HepG2 (cell line): ENCODE data around the gene RNASE13. TPM values are rescaled to one million over a fixed set of nuclear protein-coding genes. Genes with fewer than 3 reads are reported as not detected.

ENCODE experiments used
- ATAC-seq: fragments of 200-7000 bp; cut with Tn5 transposase; 3 replicates; pipeline ENCODE4 v1.9.1; 2020; ENCODE audit warnings: mild to moderate bottlenecking, moderate library complexity
- BruUV-seq: library from RNA; stranded (reverse); fragments of 400-500 nt; replicated peaks from 2 replicates; lab custom pipeline; 2021; lab: Mats Ljungman, UMichigan
- CTCF ChIA-PET: fragments of 300-600 bp; formaldehyde crosslinking; extraction: SDS; loops from one replicate; lab custom pipeline; 2021; ENCODE audit warnings: low total read pairs, inconsistent platforms, low intra/inter-chr PET ratio; lab: Yijun Ruan, JAX
- POLR2A ChIA-PET: fragments of 350-600 bp; sonication (Branson Sonifier 250); formaldehyde crosslinking; loops from one replicate; lab custom pipeline; 2020; ENCODE audit warnings: antibody characterized with exemption, inconsistent platforms; lab: Yijun Ruan, JAX
- DNase-seq: peaks from one replicate; pipeline ENCODE4 v3.0.0-alpha.2; 2015; ENCODE audit warnings: low spot score
- FAIRE-seq: peaks from 3 replicates; lab custom pipeline; 2011; peaks lifted over from hg19 to GRCh38; lab: Jason Lieb, UNC
- H2AFZ ChIP-seq: one replicate; pipeline ENCODE4 v1.6.1; 2011; ENCODE audit warnings: low read length, inconsistent platforms
- H3K27ac ChIP-seq: fragments of 300-600 bp; 3 replicates; pipeline ENCODE4 v1.8.0; 2011; ENCODE audit warnings: mixed run types, mild to moderate bottlenecking, mixed read lengths, low read length, inconsistent platforms; ENCODE audit not compliant: insufficient read depth; ENCODE audit errors: extremely low read length
- H3K27me3 ChIP-seq, 2 experiments: fragments of 200-600 bp in 1 of 2; 2 replicates in 1 of 2; 3 replicates in 1 of 2; pipeline versions ENCODE4 v1.6.0 to v1.8.0; 2011; ENCODE audit warnings: low read length in 2 of 2, mild to moderate bottlenecking in 2 of 2, moderate library complexity in 2 of 2, inconsistent platforms in 1 of 2; ENCODE audit not compliant: insufficient read depth in 2 of 2, control insufficient read depth in 1 of 2
- H3K36me3 ChIP-seq, 2 experiments: fragments of 200-600 bp in 1 of 2; replicated peaks in 1 of 2; 2 replicates in 1 of 2; 3 replicates in 1 of 2; pipeline versions ENCODE4 v1.5.1 to v1.8.0; 2011; ENCODE audit warnings: low read length in 2 of 2, inconsistent platforms in 1 of 2; ENCODE audit not compliant: insufficient read depth in 2 of 2, control insufficient read depth in 1 of 2
- H3K4me1 ChIP-seq: 2 replicates; pipeline ENCODE4 v1.5.1; 2012; ENCODE audit warnings: low read length, inconsistent platforms; ENCODE audit not compliant: insufficient read depth
- H3K4me2 ChIP-seq: 2 replicates; pipeline ENCODE4 v1.6.0; 2011; ENCODE audit warnings: low read depth, low read length, inconsistent platforms
- H3K4me3 ChIP-seq, 3 experiments: fragments of 200-600 bp in 1 of 3; sonication (generic), shearing (Covaris generic) in 1 of 3; replicated peaks in 1 of 3; 2 replicates each; pipeline ENCODE4 v1.5.1; 2011 to 2016; ENCODE audit warnings: low read length in 3 of 3, inconsistent platforms in 2 of 3, low read depth in 2 of 3, mild to moderate bottlenecking in 2 of 3, control low read depth in 1 of 3, mixed read lengths in 1 of 3; ENCODE audit not compliant: insufficient read depth in 1 of 3
- H3K79me2 ChIP-seq: one replicate; pipeline ENCODE4 v1.6.1; 2011; ENCODE audit warnings: low read length, inconsistent platforms; ENCODE audit not compliant: insufficient read depth
- H3K9ac ChIP-seq: 2 replicates; pipeline ENCODE4 v1.6.0; 2011; ENCODE audit warnings: mild to moderate bottlenecking, low read depth, low read length, inconsistent platforms; ENCODE audit not compliant: insufficient read depth
- H3K9me3 ChIP-seq: 2 replicates; pipeline ENCODE4 v1.5.1; 2012; ENCODE audit warnings: mild to moderate bottlenecking, low read length
- H4K20me1 ChIP-seq: 2 replicates; pipeline ENCODE4 v1.6.0; 2011; ENCODE audit warnings: inconsistent platforms, mild to moderate bottlenecking, low read length, moderate library complexity; ENCODE audit not compliant: insufficient read depth
- ARID2 ChIP-seq: sonication (generic); formaldehyde crosslinking; IDR thresholded peaks from 2 replicates; pipeline ENCODE4 v1.8.1; 2022; ENCODE audit warnings: mild to moderate bottlenecking, missing genetic modification reagents, borderline replicate concordance
- ELF4 ChIP-seq: sonication (generic); formaldehyde crosslinking; IDR thresholded peaks from 2 replicates; pipeline ENCODE4 v1.5.0; 2020; ENCODE audit warnings: missing genetic modification reagents, mild to moderate bottlenecking, moderate library complexity, borderline replicate concordance
- FOXC1 ChIP-seq: sonication (generic); formaldehyde crosslinking; IDR thresholded peaks from 2 replicates; pipeline ENCODE4 v1.8.0; 2022; ENCODE audit warnings: mild to moderate bottlenecking, missing genetic modification reagents, borderline replicate concordance
- KDM3A ChIP-seq: IDR thresholded peaks from 2 replicates; pipeline ENCODE4 v1.6.1; 2018; ENCODE audit warnings: low read depth, missing compliant biosample characterization
- KLF13 ChIP-seq: sonication (generic); formaldehyde crosslinking; IDR thresholded peaks from 2 replicates; pipeline ENCODE4 v1.4.0; 2020; ENCODE audit warnings: mild to moderate bottlenecking, missing genetic modification reagents
- RAD21 ChIP-seq: fragments of 450-650 bp; formaldehyde crosslinking; IDR thresholded peaks from 2 replicates; pipeline ENCODE4 v1.5.0; 2020; ENCODE audit warnings: mild to moderate bottlenecking
- SALL1 ChIP-seq: sonication (generic); formaldehyde crosslinking; IDR thresholded peaks from 2 replicates; pipeline ENCODE4 v1.8.0; 2022; ENCODE audit warnings: mild to moderate bottlenecking, missing genetic modification reagents
- ZNF232 ChIP-seq: sonication (generic); formaldehyde crosslinking; IDR thresholded peaks from 2 replicates; pipeline ENCODE4 v1.4.0; 2020; ENCODE audit warnings: missing genetic modification reagents, borderline replicate concordance
- ZNF496 ChIP-seq: sonication (generic); formaldehyde crosslinking; IDR thresholded peaks from 2 replicates; pipeline ENCODE4 v1.8.1; 2023; ENCODE audit warnings: mild to moderate bottlenecking, moderate library complexity, missing genetic modification reagents; ENCODE audit not compliant: insufficient replicate concordance
- ZNF577 ChIP-seq: sonication (generic); formaldehyde crosslinking; IDR thresholded peaks from 2 replicates; pipeline ENCODE4 v1.4.0; 2020; ENCODE audit warnings: mild to moderate bottlenecking, low read depth, missing genetic modification reagents, borderline replicate concordance
- ZNF615 ChIP-seq: sonication (generic); formaldehyde crosslinking; IDR thresholded peaks from 2 replicates; pipeline ENCODE4 v1.5.0; 2020; ENCODE audit warnings: mild to moderate bottlenecking, missing genetic modification reagents, borderline replicate concordance
- ZNF773 ChIP-seq: sonication (generic); formaldehyde crosslinking; IDR thresholded peaks from 2 replicates; pipeline ENCODE4 v1.4.0; 2020; ENCODE audit warnings: missing genetic modification reagents, borderline replicate concordance
- WGBS: methylation state at CpG from one replicate; pipeline ENCODE4 v1.1.6; 2017; ENCODE audit warnings: low lambda C conversion rate; 5-methylcytosine and 5-hydroxymethylcytosine counted together
- in situ Hi-C: cut with HindIII; loops from 2 replicates; pipeline ENCODE4 v1.10.0; 2017; ENCODE audit warnings: low pct_unique_long_range_greater_than_20kb; ENCODE audit not compliant: extremely low pct_ligation_motif_present
- intact Hi-C: fragments of 100-400 bp; cut with micrococcal nuclease; formaldehyde crosslinking; loops from one replicate; pipeline ENCODE4 v1.10.0; 2022; ENCODE audit not compliant: unreplicated experiment
- polyA plus RNA-seq, 8 experiments: library from polyadenylated mRNA; depleted of rRNA in 3 of 8; stranded (reverse) in 7 of 8; unstranded in 1 of 8; fragments of >200 nt; fragmentation: Illumina TruSeq in 4 of 8; extraction: Trizol in 4 of 8; gene quantifications; 2 replicates each; pipeline versions ENCODE4 v1.2.1 to v1.2.3, GENCODE V29; 2011 to 2016; ENCODE audit warnings: low read depth in 4 of 8, missing spikeins in 1 of 8, mixed read lengths in 1 of 8; ENCODE audit not compliant: insufficient read depth in 1 of 8
- total RNA-seq, 5 experiments: library from RNA; depleted of rRNA; stranded (reverse); fragments of >200 nt; fragmentation: Illumina TruSeq; extraction: Trizol; gene quantifications; 2 replicates each; pipeline ENCODE4 v1.2.3, GENCODE V29; 2016; ENCODE audit warnings: low read depth in 1 of 5
- TF ChIP-seq, protein P1 (sequence below): sonication (generic); formaldehyde crosslinking; IDR thresholded peaks from 2 replicates; pipeline ENCODE4 v1.5.0; 2020; ENCODE audit warnings: missing genetic modification reagents, mild to moderate bottlenecking, borderline replicate concordance
- TF ChIP-seq, protein P2 (sequence below), 2 experiments: fragments of 450-650 bp in 1 of 2; sonication (generic) in 1 of 2; formaldehyde crosslinking; IDR thresholded peaks; 2 replicates each; pipeline versions ENCODE4 v1.5.0 to v1.8.0; 2020 to 2022; ENCODE audit warnings: mild to moderate bottlenecking in 1 of 2, missing genetic modification reagents in 1 of 2
- TF ChIP-seq, protein P3 (sequence below): sonication (generic); formaldehyde crosslinking; IDR thresholded peaks from 2 replicates; pipeline ENCODE4 v1.5.0; 2020; ENCODE audit warnings: mild to moderate bottlenecking, missing genetic modification reagents, borderline replicate concordance

Gene RNASE13
- total and polyA plus RNA-seq, 2 of the 13 experiments (the other 11 are each of a cell fraction or from before 2014, with no cell fraction given) = 1.0 TPM; not detected in 1

DNA sequence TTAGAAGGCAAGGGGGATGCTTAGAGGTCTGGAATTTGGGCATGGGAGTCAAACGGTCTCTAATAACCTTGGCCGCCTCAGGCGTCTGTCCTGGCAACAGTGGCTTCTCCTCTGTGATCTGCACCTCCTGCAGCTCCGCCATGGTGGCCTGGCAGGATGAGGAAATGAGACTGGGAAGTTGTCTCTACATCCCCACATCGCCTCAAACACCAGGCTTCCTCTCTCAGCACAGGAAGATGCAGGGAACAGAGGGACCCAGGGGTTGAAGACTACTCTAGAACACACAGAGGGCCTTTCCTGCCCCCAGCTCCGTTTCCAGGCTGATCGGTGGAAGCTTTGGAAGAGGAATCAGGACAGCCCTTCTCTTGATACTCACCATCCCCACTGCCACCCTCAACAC lies 11.4 kb downstream of the RNASE13 start:
- intact Hi-C loops (no loop called here), in situ Hi-C loops (no loop called here)
- Histone ChIP-seq H3K4me2 (peak overlapping the region; percentile 92), H4K20me1 (no peaks in the 10 kb centered on the region), H3K27ac (peak overlapping the region; percentile 83), H3K9ac (no peak overlapping the region), H3K79me2 (peaks cover 13% of the 10 kb centered on the region), H3K4me1 (peaks cover 57% of the 10 kb centered on the region), H3K9me3 (no peaks in the 10 kb centered on the region), H3K27me3 (no peaks in the 10 kb centered on the region; a peak in 1 of 5 replicates), H3K4me3 (peak overlapping the region in 1 of 3 experiments; percentile 94; a peak in 1 of 6 replicates), H2AFZ (no peak overlapping the region), H3K36me3 (peaks cover 27 to 36% of the 10 kb centered on the region in 2 experiments)
- ChIA-PET CTCF (no interaction called here), POLR2A (interaction anchor here (1.8 to 3.0 kb wide), 6 partner anchors 8 to 48 kb away, joined by 6 to 26 read pairs (median 12); partner anchors contain the start of gene ARHGEF40)
- FAIRE-seq (no peak), ATAC-seq (no peak), DNase-seq (no peak)
- no TSS peak for BruUV-seq
- 93% methylated on average over 7 of the region's 7 CpGs for WGBS
- TF ChIP-seq SALL1 (CRISPR knock-in tag) (no peak), ZNF232 (CRISPR knock-in tag) (no peak), ARID2 (no peak), ZNF496 (CRISPR knock-in tag) (no peak), ZNF577 (no peak), ZNF615 (CRISPR knock-in tag) (no peak), KLF13 (no peak), ELF4 (CRISPR knock-in tag) (no peak), KDM3A (CRISPR knock-in tag) (no peak), ZNF773 (CRISPR knock-in tag) (no peak), FOXC1 (CRISPR knock-in tag) (no peak), RAD21 (CRISPR knock-in tag) (no peak)
- TF ChIP-seq, protein P1, sequence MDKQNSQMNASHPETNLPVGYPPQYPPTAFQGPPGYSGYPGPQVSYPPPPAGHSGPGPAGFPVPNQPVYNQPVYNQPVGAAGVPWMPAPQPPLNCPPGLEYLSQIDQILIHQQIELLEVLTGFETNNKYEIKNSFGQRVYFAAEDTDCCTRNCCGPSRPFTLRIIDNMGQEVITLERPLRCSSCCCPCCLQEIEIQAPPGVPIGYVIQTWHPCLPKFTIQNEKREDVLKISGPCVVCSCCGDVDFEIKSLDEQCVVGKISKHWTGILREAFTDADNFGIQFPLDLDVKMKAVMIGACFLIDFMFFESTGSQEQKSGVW (CRISPR knock-in tag) = no peak
- TF ChIP-seq, protein P2, sequence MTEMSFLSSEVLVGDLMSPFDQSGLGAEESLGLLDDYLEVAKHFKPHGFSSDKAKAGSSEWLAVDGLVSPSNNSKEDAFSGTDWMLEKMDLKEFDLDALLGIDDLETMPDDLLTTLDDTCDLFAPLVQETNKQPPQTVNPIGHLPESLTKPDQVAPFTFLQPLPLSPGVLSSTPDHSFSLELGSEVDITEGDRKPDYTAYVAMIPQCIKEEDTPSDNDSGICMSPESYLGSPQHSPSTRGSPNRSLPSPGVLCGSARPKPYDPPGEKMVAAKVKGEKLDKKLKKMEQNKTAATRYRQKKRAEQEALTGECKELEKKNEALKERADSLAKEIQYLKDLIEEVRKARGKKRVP (CRISPR knock-in tag; IDR thresholded peaks at IDR 0.05) = no peak
- TF ChIP-seq, protein P3, sequence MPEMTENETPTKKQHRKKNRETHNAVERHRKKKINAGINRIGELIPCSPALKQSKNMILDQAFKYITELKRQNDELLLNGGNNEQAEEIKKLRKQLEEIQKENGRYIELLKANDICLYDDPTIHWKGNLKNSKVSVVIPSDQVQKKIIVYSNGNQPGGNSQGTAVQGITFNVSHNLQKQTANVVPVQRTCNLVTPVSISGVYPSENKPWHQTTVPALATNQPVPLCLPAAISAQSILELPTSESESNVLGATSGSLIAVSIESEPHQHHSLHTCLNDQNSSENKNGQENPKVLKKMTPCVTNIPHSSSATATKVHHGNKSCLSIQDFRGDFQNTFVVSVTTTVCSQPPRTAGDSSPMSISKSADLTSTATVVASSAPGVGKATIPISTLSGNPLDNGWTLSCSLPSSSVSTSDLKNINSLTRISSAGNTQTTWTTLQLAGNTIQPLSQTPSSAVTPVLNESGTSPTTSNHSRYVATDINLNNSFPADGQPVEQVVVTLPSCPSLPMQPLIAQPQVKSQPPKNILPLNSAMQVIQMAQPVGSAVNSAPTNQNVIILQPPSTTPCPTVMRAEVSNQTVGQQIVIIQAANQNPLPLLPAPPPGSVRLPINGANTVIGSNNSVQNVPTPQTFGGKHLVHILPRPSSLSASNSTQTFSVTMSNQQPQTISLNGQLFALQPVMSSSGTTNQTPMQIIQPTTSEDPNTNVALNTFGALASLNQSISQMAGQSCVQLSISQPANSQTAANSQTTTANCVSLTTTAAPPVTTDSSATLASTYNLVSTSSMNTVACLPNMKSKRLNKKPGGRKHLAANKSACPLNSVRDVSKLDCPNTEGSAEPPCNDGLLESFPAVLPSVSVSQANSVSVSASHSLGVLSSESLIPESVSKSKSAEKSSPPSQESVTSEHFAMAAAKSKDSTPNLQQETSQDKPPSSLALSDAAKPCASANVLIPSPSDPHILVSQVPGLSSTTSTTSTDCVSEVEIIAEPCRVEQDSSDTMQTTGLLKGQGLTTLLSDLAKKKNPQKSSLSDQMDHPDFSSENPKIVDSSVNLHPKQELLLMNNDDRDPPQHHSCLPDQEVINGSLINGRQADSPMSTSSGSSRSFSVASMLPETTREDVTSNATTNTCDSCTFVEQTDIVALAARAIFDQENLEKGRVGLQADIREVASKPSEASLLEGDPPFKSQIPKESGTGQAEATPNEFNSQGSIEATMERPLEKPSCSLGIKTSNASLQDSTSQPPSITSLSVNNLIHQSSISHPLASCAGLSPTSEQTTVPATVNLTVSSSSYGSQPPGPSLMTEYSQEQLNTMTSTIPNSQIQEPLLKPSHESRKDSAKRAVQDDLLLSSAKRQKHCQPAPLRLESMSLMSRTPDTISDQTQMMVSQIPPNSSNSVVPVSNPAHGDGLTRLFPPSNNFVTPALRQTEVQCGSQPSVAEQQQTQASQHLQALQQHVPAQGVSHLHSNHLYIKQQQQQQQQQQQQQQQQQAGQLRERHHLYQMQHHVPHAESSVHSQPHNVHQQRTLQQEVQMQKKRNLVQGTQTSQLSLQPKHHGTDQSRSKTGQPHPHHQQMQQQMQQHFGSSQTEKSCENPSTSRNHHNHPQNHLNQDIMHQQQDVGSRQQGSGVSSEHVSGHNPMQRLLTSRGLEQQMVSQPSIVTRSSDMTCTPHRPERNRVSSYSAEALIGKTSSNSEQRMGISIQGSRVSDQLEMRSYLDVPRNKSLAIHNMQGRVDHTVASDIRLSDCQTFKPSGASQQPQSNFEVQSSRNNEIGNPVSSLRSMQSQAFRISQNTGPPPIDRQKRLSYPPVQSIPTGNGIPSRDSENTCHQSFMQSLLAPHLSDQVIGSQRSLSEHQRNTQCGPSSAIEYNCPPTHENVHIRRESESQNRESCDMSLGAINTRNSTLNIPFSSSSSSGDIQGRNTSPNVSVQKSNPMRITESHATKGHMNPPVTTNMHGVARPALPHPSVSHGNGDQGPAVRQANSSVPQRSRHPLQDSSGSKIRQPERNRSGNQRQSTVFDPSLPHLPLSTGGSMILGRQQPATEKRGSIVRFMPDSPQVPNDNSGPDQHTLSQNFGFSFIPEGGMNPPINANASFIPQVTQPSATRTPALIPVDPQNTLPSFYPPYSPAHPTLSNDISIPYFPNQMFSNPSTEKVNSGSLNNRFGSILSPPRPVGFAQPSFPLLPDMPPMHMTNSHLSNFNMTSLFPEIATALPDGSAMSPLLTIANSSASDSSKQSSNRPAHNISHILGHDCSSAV (CRISPR knock-in tag) = no peak
